B cell (primary cell): ENCODE measurements around the gene LRRC49. TPM values are rescaled to one million over a fixed set of nuclear protein-coding genes. Genes with fewer than 3 reads are reported as not detected.

Source experiments
- ATAC-seq: fragments of 200-7000 bp; cut with Tn5 transposase; one replicate; pipeline ENCODE4 v1.10.0; 2021; ENCODE audit warnings: low read depth, mild to moderate bottlenecking, moderate number of reproducible peaks, moderate library complexity
- CTCF ChIA-PET: fragments of 350-600 bp; sonication (Branson Sonifier 250); formaldehyde crosslinking; loops from one replicate; lab custom pipeline; 2021; ENCODE audit warnings: antibody characterized with exemption, inconsistent platforms; lab: Charles Lee
- POLR2A ChIA-PET: fragments of 350-600 bp; sonication (Branson Sonifier 250); formaldehyde crosslinking; loops from one replicate; lab custom pipeline; 2021; ENCODE audit warnings: antibody characterized with exemption; lab: Charles Lee
- DNase-seq: peaks from one replicate; pipeline ENCODE4 v3.0.0; 2013
- H2AFZ ChIP-seq: 2 replicates; pipeline ENCODE4 v1.6.1; 2012; ENCODE audit warnings: mild to moderate bottlenecking, low read depth, low read length; ENCODE audit not compliant: insufficient read depth, poor library complexity, severe bottlenecking
- H3K27ac ChIP-seq, 2 donors: 1 replicate in 1 of 2; 2 replicates in 1 of 2; pipeline ENCODE4 v1.5.1; 2012 to 2013; ENCODE audit warnings: low read length in 2 of 2, mild to moderate bottlenecking in 2 of 2, moderate library complexity in 1 of 2
- H3K27me3 ChIP-seq, 4 experiments: fragments of 200-600 bp in 1 of 4; sonication (generic) in 1 of 4; replicated peaks in 1 of 4; 1 replicate in 2 of 4; 2 replicates in 2 of 4; pipeline versions ENCODE4 v1.6.1 to v1.7.0; 2013 to 2016; ENCODE audit warnings: low read length in 3 of 4, mild to moderate bottlenecking in 2 of 4, mixed read lengths in 1 of 4, moderate library complexity in 1 of 4; ENCODE audit not compliant: insufficient read depth in 4 of 4, control insufficient read depth in 3 of 4; ENCODE audit errors: control extremely low read depth in 1 of 4
- H3K36me3 ChIP-seq, 2 experiments: replicated peaks in 1 of 2; 1 replicate in 1 of 2; 2 replicates in 1 of 2; pipeline versions ENCODE4 v1.6.1 to v1.7.1; 2013; ENCODE audit warnings: low read length in 1 of 2; ENCODE audit not compliant: insufficient read depth in 2 of 2, control insufficient read depth in 1 of 2; ENCODE audit errors: control extremely low read depth in 1 of 2, extremely low read depth in 1 of 2
- H3K4me1 ChIP-seq, 2 donors: fragments of 200-600 bp in 1 of 2; sonication (generic) in 1 of 2; 1 replicate in 1 of 2; 2 replicates in 1 of 2; pipeline versions ENCODE4 v1.5.1 to v1.6.1; 2013 to 2017; ENCODE audit warnings: low read length in 2 of 2; ENCODE audit not compliant: control insufficient read depth in 2 of 2, insufficient read depth in 2 of 2
- H3K4me2 ChIP-seq: replicated peaks from 2 replicates; pipeline ENCODE3; 2012; ENCODE audit warnings: mild to moderate bottlenecking, low read depth, low read length; ENCODE audit not compliant: poor library complexity, severe bottlenecking
- H3K4me3 ChIP-seq, 5 experiments: fragments of 200-600 bp in 1 of 5; sonication (generic) in 1 of 5; 1 replicate in 3 of 5; 2 replicates in 2 of 5; pipeline versions ENCODE4 v1.5.1 to v1.7.0; 2011 to 2016; ENCODE audit warnings: low read length in 4 of 5, mild to moderate bottlenecking in 4 of 5, low read depth in 2 of 5, control low read depth in 1 of 5, moderate library complexity in 1 of 5; ENCODE audit not compliant: insufficient read depth in 1 of 5; ENCODE audit errors: control extremely low read depth in 1 of 5, extremely low read depth in 1 of 5
- H3K79me2 ChIP-seq: fragments of 200-600 bp; sonication (generic); one replicate; pipeline ENCODE4 v1.6.0; 2016; ENCODE audit warnings: low read length; ENCODE audit not compliant: control insufficient read depth, insufficient read depth
- H3K9ac ChIP-seq: fragments of 200-600 bp; sonication (generic); 2 replicates; pipeline ENCODE4 v1.6.1; 2017; ENCODE audit warnings: mild to moderate bottlenecking, low read length, moderate library complexity
- H3K9me3 ChIP-seq, 3 donors: one replicate each; pipeline versions ENCODE4 v1.6.1 to v1.7.1; 2013; ENCODE audit warnings: low read length in 2 of 3; ENCODE audit not compliant: control insufficient read depth in 2 of 3, insufficient read depth in 1 of 3; ENCODE audit errors: control extremely low read depth in 1 of 3
- H4K20me1 ChIP-seq: 2 replicates; pipeline ENCODE4 v1.6.0; 2012; ENCODE audit warnings: mild to moderate bottlenecking, low read length; ENCODE audit not compliant: insufficient read depth, control insufficient read depth, poor library complexity, severe bottlenecking
- H3K27ac Mint-ChIP-seq: one replicate; pipeline ENCODE4 v1.8.0; 2021; ENCODE audit warnings: mixed read lengths
- H3K27me3 Mint-ChIP-seq: one replicate; pipeline ENCODE4 v1.8.0; 2021; ENCODE audit warnings: mixed read lengths
- H3K4me1 Mint-ChIP-seq: one replicate; pipeline ENCODE4 v1.8.0; 2021; ENCODE audit warnings: mixed read lengths
- H3K4me3 Mint-ChIP-seq: one replicate; pipeline ENCODE4 v1.8.0; 2021; ENCODE audit warnings: mixed read lengths
- H3K9me3 Mint-ChIP-seq: one replicate; pipeline ENCODE4 v1.8.0; 2022; ENCODE audit warnings: mixed read lengths; ENCODE audit not compliant: insufficient read depth
- EZH2 ChIP-seq: IDR thresholded peaks from 2 replicates; pipeline ENCODE4 v1.6.1; 2012; ENCODE audit warnings: borderline replicate concordance, low read depth, mild to moderate bottlenecking, moderate library complexity, low read length; ENCODE audit not compliant: insufficient read depth, poor library complexity, severe bottlenecking
- WGBS: methylation state at CpG from one replicate; pipeline ENCODE4 v1.1.5; 2013; ENCODE audit warnings: missing lambda C conversion rate; ENCODE audit not compliant: insufficient coverage; 5-methylcytosine and 5-hydroxymethylcytosine counted together
- intact Hi-C: fragments of 100-400 bp; cut with micrococcal nuclease; formaldehyde crosslinking; loops from one replicate; pipeline ENCODE4 v1.10.0; 2022
- polyA plus RNA-seq: library from polyadenylated mRNA; depleted of rRNA; stranded (reverse); fragments of >200 nt; gene quantifications from 2 replicates; pipeline ENCODE4 v1.2.3, GENCODE V29; 2012
- total RNA-seq, 2 donors: library from RNA; stranded (reverse); fragments of 120-200 nt in 1 of 2; gene quantifications; 1 replicate in 1 of 2; 2 replicates in 1 of 2; pipeline versions ENCODE4 v1.2.3 to v1.2.4, GENCODE V29; 2013 to 2022
- TF ChIP-seq, protein P1 (sequence below): fragments of 200-600 bp; IDR thresholded peaks from one replicate; pipeline ENCODE4 v1.8.0; 2022; ENCODE audit warnings: antibody characterized with exemption, mild to moderate bottlenecking

LRRC49 gene
- total and polyA plus RNA-seq, 2 donors (not counting 1 experiment from before 2014, with no cell fraction given) = 0.22 to 1.4 TPM

DNA sequence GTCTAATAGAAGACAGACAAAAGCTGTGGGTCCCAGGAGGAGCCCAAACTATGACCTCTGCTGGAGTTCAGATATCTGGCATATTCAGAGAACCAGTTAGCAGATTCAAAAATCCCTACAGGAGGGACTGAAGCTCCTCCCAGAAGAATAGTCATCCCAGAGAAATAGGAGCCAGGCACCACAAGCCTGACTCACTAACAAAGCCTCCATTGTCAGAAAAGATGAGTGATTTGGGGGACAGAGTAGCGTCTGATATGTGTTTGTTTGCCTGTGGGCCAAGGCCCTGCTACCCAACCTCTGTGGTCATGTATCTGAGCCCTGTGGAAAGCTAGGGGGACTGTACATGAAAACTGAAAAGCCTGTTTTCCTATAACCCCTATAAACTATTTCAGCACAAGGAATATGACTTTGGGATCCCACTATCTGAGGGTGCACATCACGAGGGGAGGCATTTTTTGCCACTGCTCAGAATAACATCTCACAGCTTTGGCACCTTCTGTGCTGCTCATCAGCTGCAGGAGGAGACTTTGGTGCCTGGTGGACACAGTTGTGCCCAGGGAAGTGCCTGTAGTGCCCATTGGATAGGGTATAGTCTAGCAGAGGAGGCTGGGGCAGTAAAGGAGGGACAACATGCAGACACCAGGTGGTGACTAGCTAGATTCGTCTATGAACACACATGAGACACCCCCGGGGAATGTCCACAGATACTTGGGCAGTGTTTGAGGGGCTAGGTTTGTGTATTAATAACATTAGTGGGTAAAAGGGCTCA is 29.0 kb upstream of the LRRC49 start:
- Mint-ChIP-seq H3K27ac (no peak overlapping the region), H3K4me1 (no peaks in the 10 kb centered on the region), H3K4me3 (no peak overlapping the region), H3K9me3 (no peaks in the 10 kb centered on the region), H3K27me3 (peaks cover 16% of the 10 kb centered on the region)
- Histone ChIP-seq H3K9ac (no peak overlapping the region), H3K27ac (no peak overlapping the region), H3K4me2 (no peak overlapping the region), H4K20me1 (no peaks in the 10 kb centered on the region), H3K4me3 (no peak overlapping the region), H3K9me3 (no peaks in the 10 kb centered on the region), H3K36me3 (no peaks in the 10 kb centered on the region), H3K79me2 (no peaks in the 10 kb centered on the region), H3K27me3 (peaks cover 0 to 3% (median 0%) of the 10 kb centered on the region in 4 experiments), H2AFZ (no peak overlapping the region), H3K4me1 (no peaks in the 10 kb centered on the region)
- intact Hi-C loops = no loop called here
- no peak for ATAC-seq
- POLR2A ChIA-PET = no interaction called here
- CTCF ChIA-PET = no interaction called here
- WGBS = 76% methylated on average over 3 of the region's 4 CpGs
- TF ChIP-seq, protein P1, sequence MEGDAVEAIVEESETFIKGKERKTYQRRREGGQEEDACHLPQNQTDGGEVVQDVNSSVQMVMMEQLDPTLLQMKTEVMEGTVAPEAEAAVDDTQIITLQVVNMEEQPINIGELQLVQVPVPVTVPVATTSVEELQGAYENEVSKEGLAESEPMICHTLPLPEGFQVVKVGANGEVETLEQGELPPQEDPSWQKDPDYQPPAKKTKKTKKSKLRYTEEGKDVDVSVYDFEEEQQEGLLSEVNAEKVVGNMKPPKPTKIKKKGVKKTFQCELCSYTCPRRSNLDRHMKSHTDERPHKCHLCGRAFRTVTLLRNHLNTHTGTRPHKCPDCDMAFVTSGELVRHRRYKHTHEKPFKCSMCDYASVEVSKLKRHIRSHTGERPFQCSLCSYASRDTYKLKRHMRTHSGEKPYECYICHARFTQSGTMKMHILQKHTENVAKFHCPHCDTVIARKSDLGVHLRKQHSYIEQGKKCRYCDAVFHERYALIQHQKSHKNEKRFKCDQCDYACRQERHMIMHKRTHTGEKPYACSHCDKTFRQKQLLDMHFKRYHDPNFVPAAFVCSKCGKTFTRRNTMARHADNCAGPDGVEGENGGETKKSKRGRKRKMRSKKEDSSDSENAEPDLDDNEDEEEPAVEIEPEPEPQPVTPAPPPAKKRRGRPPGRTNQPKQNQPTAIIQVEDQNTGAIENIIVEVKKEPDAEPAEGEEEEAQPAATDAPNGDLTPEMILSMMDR = no peak
- TF ChIP-seq EZH2 = no peak
- DNase-seq = no peak

DNA sequence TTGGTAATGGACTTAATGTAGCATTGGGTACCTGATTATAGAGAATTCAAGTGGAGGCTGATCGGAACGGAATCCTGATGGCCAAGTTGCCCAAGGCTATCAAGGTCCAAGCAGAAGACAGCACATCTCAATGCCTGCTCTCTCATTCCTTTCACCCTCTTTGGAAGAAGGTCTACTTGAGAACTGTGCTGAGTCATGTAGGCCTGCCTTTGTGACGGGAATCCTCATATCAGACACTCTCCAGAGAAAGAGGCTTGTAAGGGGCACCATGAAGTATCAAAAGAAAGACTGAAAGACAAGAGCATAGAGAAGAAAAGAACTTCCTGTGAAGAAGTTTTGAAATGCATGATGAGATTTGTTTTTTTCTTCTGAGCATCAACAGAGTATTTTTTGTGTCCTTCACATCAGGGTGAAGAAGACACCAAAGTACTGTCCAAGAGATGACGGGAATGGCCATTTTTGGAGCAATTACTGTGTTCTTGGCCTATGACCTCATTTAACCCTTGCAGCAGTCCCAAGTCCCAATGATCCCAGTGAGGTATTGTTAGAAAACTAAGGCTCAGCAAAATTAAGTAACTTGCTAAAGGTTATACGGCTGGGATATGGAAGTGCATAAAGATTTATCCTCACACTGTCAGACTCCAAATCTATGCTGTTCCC is 25.5 kb upstream of the LRRC49 start:
- Histone ChIP-seq H3K27ac (no peak overlapping the region), H3K9me3 (peaks cover 0 to 2% (median 0%) of the 10 kb centered on the region in 3 donors), H3K79me2 (no peaks in the 10 kb centered on the region), H3K9ac (no peak overlapping the region), H3K4me3 (no peak overlapping the region), H3K27me3 (peaks cover 0 to 3% (median 0%) of the 10 kb centered on the region in 4 experiments), H2AFZ (no peak overlapping the region), H3K36me3 (no peaks in the 10 kb centered on the region), H4K20me1 (no peaks in the 10 kb centered on the region), H3K4me2 (no peak overlapping the region), H3K4me1 (no peaks in the 10 kb centered on the region)
- no CpG with 5 or more reads among the region's 5 CpGs for WGBS
- no peaks in the 10 kb centered on the region for H3K27me3 Mint-ChIP-seq
- ATAC-seq (no peak), DNase-seq (no peak)
- no peaks in the 10 kb centered on the region for H3K4me1 Mint-ChIP-seq
- intact Hi-C loops = no loop called here
- no peaks in the 10 kb centered on the region for H3K9me3 Mint-ChIP-seq
- no peak overlapping the region for H3K4me3 Mint-ChIP-seq
- TF ChIP-seq EZH2 = no peak
- TF ChIP-seq, protein P1 = no peak
- CTCF ChIA-PET = no interaction called here
- H3K27ac Mint-ChIP-seq = no peak overlapping the region
- POLR2A ChIA-PET = no interaction called here
